ENCODE measurements around the gene RBM47.
A peak's percentile ranks its signal among the peaks of the same experiment; 100 is the strongest.
"Not testable (repeated sequence)": the region's sequence is repeated elsewhere in the genome, so short reads cannot be mapped to it uniquely, and the experiment has no call there.

The RBM47 gene

DNA sequence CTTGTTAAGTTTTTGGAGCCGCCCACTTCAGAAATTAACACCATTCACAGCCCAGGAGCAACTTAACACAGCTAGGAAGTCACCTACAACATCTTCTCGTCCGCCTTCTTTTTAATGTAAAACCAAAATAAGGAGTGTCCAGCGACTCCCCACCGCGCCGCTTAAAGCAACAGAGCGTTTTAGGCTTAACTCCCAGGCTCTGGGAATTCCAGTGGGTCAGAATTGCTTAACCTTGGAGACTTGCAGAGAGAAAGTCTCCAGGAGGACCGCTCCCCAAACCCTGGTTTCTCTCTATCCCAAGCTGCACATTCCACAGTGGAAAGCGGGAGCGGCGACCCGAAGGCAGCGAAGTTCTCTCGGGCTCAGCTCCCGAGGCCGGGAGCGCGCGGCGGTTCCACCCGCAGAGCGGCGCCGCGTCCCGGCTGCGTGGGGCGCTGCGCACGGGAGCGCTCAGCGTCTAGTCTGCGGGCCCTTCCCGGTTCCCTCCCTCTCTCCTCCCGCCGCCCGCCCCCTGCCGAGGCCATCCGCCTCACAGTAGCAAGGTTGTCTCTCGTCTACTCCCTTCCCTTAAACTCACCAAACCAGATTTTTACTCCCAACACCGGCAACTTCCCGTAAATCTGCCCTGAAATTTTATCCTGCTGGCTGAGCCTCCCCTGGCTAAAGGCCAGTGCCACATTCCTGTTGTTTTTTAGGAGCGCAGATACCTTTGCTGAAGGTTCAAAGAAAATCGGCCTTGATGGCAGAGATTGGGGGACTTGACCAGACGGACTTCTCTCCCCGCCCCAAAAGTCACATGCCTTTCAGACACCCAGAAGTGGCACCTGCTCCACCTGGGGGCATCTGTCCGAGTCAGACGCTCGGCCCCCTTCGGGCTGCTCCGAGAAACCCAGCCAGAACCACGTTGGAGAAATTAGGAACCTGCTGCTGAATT, at the start of gene RBM47:
TSS of gene RBM47 (minus strand) at position 464 of the 934 bp plus-strand sequence. CDS start 190,971 bp downstream, outside the sequence.
- peak; percentile 50 for DNase-seq

- no peak for DNase-seq
These were observed 48.8 kb upstream of the RBM47 start for GRCh38 chr4:40678421-40678820.

- no peak for DNase-seq
These were observed 45.5 kb upstream of the RBM47 start for GRCh38 chr4:40675166-40675565.

DNA sequence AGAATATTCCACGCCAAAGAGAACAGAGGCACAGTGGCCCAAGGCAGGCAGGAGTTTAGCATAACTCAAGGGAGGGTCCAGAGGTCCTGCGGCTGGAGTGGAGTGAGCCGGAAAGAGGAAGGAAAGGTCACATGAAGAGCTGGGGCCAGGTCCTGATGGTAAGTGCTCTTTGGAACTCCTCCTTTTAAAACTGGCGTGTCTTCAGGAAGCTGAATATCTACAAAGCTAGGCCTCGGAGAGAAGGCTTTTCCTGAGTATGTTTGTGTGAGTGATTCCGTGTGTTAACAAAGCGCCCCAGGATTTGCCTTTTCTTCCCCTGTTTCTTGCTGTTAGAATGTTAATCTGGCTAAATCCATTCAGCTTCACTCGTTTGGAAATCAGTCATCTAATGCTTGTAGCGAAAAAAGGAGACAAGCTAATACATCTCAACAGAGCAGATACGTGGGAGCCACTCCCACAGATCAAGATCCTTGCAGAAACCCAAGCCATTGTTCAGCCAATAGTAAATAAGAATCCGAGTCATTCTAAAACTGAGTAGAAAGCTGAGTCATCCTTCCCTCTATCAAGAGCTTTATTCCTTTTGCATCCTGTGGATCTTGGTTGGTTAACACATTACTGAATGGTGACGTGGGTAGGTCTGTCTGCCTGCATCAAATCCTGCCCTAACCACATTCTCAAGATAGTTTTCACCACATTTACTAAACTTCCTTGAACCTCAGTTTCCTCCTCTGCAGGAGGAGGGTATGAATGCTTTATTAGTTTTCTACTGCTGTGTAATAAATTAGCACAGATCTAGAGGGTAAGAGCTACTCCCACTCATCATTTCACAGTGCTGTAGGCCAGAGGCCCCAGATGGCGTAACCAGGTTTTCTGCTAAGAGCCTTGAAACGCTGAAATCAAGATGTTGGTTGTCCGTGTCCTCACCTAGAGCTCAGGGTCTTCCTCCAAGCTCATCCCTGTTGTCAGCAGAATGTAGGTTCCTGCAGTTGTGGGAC, 43.2 kb upstream of the RBM47 start:
- DNase-seq = peak; percentile 17

- DNase-seq = no peak
These were observed 39.8 kb upstream of the RBM47 start for GRCh38 chr4:40669504-40669903.

- DNase-seq = no peak
These were observed 36.2 kb upstream of the RBM47 start for GRCh38 chr4:40665842-40666241.

DNA sequence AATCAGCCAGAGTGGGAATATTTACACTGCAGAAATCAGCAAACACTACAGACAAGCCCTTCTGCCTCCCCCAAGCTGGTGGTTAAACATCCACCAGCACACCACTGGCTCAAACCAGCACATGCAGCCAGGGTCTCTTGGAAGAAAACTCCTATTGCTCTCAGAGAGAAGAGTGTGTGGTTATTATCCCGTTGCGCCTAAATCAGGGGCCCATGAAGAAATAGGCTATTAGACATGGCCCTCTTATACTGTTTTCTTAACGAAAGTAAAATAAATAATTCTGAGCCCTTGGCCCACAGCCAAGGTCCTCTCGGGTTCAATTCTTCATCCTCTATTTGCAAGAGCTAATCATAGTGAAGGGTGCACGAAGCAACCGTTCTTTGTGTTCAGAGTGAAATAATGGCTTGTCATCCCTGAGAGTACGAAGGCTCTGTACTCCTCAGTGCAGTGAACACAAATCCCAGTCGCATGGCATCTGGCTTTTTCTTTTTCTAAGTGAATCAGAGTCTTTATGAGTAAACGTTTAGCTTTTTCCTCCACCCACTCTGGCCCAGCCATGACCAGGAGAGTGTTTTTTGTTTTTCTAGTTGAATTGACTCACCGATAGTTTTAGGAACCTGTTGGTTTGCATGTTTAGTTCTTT, 33.4 kb upstream of the RBM47 start:
- peak; percentile 96 for DNase-seq

DNA sequence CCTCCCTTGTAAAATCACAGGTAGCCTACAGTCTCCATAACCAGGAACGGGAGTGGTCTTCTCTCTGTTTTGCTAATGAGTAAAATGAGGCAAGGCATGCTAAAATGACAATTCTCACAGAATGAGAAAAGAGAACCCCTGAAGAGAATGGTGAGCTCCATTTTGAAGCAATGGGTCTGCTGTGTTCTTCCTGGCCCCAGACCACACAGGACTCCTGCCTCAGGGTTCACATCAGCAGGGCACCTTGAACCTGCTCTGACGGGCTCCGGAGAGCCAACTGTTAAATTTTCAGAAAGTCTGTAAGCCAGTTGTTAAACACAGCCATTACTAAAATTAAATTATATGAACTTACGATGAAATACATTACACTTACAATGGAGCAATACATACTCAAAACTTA, 32.1 kb upstream of the RBM47 start:
- DNase-seq = no peak

DNA sequence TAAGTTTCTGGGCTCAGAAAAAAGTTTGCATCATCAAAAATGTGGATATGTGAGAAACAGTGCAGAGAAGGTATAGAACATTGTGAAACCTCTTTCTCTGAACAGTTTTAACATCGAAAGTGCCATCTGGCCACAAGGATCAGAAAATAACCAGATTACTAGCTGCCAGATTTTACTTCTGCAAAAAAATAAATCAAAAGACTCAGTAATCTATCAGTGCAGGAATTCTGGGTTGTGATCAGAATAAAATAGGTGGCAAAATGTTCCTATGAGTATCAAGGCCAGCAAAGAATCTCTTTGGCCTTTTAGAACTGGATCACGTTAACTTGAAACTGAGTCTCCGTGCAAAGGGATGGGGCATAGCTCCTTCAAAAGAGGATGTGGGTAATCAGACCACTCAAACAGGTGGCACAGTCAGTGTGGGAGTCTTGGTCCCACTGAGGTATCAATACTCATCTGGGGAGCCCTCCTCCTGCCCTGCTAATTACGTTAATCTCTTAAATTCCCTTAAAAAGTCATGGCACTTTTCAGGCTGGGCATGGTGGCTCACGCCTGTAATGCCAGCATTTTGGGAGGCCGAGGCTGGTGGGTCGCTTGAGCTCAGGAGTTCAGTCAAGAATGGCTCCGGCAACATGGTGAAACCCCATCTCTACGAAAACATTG, 26.7 kb upstream of the RBM47 start:
- DNase-seq = no peak

DNA sequence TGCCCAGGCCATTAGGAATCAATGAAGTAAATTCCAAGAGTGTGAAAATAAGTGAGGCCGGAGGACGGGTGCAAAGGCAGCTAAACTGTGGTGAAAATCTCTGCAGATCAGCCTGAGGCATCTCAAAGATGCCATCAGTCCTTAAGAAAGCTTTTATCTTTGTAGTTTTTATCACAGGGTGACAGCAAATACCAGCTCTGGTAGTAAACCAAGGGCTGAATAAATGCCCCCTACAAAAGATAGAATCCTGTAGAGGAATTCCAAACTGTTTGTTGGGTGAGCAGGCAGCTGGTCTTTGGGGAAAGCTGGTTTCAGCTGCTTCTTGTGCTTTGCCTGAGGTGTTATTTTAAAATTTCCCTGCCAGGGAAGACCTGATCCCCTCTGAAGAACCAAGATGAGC, 21.6 kb upstream of the RBM47 start:
- DNase-seq = no peak

- DNase-seq = no peak
These were observed 19.7 kb upstream of the RBM47 start for GRCh38 chr4:40649321-40649720.

DNA sequence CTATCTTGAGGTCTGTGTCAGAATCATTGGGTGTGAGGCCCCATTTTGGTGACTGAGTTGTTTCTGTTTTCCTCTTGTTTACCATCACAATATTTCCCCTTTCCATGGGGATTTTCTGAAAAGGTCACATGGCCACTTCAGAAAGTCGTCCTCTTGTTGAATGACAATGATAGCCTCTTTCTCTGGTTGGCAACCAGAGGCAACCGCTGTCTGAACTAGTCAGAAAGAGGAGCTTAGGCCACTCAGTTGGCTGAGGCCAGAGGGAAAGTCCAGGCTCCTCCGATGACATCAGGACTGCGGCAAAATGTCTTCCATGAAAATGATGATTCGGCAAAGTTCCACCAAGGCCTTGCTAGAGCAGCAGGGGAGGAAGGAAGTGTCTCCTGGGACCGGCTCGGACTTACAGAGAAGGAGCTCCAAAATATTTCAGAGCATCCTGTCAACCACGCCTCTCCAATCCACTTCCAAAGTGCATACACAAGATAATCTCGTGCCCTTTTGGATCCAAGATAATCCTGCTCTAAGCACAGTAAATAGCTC, 19.1 kb upstream of the RBM47 start:
- no peak for DNase-seq

DNA sequence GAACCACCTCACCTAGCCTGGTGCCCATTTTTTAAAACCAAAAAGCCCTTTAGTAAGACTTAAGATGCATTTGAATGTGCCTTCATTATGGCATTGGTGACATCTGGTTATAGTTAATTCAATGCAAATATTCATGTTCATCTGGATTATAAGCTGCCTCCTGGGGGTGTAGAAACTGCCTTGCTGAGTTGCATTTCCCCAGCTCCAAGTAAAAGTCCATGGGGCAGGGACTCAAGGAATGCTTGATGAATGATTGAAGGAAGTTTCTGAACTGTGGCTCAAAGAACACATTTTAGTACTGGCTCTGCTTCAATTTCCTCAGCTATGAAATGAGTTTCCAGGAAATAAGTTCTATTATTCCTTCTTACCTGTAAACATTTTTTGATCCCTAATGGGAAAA, 18.5 kb upstream of the RBM47 start:
- no peak for DNase-seq

GRCh38 chr4:40645586-40645985, 15.9 kb upstream of the RBM47 start:
- DNase-seq = no peak

- no peak for DNase-seq
These were observed 2.4 kb upstream of the RBM47 start for GRCh38 chr4:40632080-40632479.

DNA sequence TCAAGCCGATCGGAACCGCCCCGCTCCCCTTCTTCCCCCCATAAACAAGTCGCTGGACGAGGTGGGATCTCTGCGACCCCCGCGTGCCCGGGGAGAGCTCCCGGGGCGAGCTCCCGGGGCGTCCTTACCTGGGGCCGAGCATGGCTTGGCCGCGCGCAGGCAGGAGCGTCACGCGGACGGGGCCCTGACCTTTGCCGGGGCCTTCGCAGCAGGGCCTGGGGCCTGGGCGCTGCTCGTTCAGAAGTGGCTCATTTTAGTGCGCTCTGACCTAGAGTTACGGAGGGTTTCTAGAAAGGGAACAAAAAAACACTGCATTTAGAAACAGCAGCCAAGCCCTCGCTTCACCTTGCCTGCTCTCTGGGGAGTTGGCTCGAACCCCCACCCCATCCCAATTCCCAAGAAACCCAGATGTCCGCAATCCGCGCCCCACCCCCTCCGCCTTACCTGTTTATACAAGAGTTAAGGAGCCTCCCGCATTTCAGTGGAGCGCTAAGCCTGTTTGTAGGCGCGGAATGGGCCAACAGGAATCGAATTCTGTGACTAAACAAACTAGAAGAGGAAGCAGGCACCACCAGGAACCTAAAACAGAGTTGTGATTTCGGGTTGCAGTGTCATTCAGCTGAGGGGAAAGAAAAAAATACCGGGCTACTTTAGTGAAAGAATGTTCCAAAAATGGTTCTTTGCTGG, 814 bp upstream of the RBM47 start:
- DNase-seq = no peak

GRCh38 chr4:40628888-40629287, 776 bp downstream of the RBM47 start:
- DNase-seq = no peak

DNA sequence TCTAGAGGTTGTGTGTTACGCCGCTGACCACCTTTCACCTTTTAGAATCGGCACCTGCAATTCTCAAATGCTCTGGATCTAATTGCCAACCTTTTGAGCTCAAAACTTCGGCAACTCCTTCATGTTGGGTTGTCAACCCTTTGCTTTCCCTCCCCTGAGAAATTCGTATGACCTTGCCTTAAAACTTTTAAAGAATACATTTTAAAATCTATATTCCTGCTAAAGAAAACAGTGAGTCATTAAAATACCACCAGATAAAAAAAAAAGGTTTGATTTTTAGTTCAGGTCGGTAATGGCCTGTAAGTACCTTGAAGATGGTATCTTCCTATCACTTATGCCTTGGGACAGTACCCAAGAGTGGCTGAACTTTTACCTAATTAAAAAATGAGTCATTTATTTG, 1.3 kb downstream of the RBM47 start:
- not testable (repeated sequence) for DNase-seq

DNA sequence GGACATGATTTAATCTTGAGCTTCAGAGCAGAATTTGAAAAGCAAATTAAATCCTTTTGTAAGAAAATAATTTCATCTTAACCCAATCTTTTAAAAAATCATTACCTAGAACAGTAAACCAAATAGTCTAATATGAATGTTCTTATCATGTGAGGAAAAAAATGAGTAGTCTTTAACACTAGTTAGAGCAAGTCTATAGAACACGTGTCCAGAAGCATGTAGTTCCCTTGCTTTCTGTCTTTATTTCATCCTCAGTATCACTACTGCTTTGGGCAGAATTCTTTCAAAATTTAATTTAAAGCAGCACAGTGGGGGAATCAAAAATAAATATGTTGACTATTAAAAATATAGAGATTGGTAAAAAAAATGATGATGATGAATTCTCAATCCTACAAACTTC, 2.1 kb downstream of the RBM47 start:
- no peak for DNase-seq

DNA sequence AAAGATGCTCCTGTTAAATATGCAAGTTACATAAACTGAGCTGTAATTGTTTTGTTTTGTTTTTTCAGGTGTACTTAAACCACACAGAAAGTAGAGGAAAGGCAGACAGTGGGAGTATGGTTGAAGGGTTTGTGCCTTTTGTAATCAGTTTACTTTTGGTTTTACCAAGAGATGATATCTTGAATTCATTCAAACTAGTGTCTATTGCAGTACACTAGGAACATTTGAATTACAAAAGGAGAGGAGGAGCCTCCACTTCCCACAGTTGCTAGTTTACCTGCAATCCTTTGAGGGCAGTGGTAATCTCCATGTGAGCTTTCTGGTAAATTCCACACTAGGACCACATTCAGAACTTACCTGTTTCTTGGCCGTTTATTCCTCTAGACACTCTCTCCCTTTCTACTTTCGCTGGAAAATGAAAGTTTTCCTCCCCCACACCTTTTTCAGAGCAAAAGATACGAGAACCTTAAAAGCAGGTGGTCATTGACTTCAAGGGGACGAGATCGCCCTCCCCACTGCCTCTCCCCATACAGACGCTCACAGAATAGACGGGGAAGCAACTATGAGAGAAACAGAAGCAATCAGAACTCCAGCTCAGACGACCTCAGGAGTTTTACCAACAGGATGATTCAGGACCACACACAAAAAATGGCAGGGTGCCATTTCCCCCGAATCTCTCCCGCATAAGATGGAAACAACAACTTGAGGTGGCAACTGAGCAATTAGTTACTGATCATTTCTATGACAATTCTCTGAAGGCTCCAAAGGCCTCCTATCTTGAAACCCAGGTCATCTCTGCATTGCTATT, 3.3 kb downstream of the RBM47 start:
- no peak for DNase-seq

GRCh38 chr4:40623707-40624106, 6.0 kb downstream of the RBM47 start:
- no peak for DNase-seq
